GM12873 (cell line): ENCODE results near the gene MOV10L1.
A peak's percentile ranks its signal among the peaks of the same experiment; 100 is the strongest.

Experiments
- TF ChIP-seq, protein P1 (sequence below): IDR thresholded peaks from 2 replicates; pipeline ENCODE4 v1.5.1; 2012; ENCODE audit warnings: low read depth, mild to moderate bottlenecking, moderate library complexity, low read length, control low read depth; ENCODE audit not compliant: insufficient read depth; ENCODE audit errors: missing control alignments

MOV10L1 gene

DNA sequence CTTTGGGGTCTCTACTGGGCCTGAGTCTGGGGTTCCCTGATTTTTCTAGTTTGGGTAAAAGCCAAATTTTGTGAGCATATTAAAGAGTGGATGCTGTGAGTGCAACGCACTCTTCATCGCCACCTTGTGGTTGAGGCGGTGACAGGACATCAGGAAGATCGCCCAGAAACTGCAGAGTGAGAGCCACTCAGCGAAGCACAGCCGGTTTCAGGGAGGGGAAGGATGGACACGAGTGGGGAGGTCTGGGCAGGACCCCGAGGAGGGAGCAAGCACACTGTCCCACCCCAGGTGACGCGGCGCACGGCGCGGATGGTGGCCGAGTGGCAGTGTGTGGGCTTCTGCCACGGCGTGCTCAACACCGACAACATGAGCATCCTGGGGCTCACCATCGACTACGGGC, 120.1 kb downstream of the MOV10L1 start:
- TF ChIP-seq, protein P1, sequence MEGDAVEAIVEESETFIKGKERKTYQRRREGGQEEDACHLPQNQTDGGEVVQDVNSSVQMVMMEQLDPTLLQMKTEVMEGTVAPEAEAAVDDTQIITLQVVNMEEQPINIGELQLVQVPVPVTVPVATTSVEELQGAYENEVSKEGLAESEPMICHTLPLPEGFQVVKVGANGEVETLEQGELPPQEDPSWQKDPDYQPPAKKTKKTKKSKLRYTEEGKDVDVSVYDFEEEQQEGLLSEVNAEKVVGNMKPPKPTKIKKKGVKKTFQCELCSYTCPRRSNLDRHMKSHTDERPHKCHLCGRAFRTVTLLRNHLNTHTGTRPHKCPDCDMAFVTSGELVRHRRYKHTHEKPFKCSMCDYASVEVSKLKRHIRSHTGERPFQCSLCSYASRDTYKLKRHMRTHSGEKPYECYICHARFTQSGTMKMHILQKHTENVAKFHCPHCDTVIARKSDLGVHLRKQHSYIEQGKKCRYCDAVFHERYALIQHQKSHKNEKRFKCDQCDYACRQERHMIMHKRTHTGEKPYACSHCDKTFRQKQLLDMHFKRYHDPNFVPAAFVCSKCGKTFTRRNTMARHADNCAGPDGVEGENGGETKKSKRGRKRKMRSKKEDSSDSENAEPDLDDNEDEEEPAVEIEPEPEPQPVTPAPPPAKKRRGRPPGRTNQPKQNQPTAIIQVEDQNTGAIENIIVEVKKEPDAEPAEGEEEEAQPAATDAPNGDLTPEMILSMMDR = peak; percentile 92

DNA sequence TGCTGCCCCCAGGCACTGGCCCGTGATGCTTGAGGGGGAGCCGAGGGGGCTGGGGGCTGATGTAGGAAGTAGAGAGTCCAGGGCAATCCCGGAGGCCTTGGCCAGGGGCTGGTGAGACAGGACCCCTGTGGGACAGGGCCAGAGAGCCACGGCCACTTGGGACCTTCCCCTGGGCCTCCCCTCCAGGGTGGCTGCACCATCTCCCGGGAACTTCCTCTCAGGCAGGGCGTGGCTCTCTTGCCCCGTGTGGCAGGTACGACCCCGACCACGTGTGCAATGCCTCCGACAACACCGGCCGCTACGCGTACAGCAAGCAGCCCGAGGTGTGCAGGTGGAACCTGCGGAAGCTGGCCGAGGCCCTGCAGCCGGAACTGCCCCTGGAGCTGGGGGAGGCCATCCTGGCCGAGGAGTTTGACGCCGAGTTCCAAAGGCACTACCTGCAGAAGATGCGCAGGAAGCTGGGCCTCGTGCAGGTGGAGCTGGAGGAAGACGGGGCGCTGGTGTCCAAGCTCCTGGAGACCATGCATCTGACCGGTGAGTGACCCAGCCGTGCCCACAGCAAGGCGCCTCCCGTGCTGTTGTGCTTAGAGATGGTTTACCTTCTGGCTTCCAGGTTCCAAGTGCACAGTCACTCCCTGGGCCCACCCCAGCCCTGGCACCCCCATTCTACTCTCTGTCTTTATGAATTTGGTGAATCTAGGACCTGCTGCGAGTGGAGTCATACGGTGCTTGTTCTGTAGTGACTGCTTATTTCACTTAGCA, 120.8 kb downstream of the MOV10L1 start:
- TF ChIP-seq, protein P1 = no peak

DNA sequence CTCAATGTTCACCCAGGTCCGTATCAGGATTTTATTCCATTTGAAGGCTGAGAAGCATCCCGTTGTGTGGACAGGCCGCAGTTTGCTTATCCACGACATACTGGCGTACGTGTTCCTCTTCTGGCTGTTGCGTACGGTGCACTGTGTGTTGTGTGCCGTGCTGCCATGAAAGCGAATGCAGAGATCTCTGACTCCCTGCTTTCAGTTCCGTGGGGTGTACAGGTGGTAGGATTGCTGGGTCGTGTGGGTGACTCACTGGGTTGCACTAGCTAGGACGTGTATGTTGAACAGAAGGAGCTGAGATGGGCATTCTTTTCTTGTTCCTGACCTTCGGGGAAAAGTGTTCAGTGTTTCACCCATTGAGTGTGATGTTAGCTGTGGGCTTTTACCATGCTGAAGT, 121.3 kb downstream of the MOV10L1 start:
- TF ChIP-seq, protein P1 = no peak
